Body of pancreas (tissue), 4 donors: ENCODE measurements around the gene LATS2. TPM values are rescaled to one million over a fixed set of nuclear protein-coding genes. Genes with fewer than 3 reads are reported as not detected.
"Not testable (repeated sequence)": the region's sequence is repeated elsewhere in the genome, so short reads cannot be mapped to it uniquely, and the experiment has no call there.

ENCODE experiments used
- ATAC-seq: fragments of 150-250 bp; one replicate; pipeline ENCODE4 v1.9.1; 2016
- DNase-seq, 4 donors: peaks; one replicate each; pipeline ENCODE4 v3.0.0-alpha.2; 2019
- H3K27ac ChIP-seq, 4 donors: fragments of 200-600 bp; sonication (generic); 1 replicate in 3 of 4; 2 replicates in 1 of 4; pipeline versions ENCODE4 v1.5.1 to v1.6.1; 2016 to 2019; ENCODE audit warnings: mild to moderate bottlenecking in 1 of 4, mixed read lengths in 1 of 4, moderate library complexity in 1 of 4
- H3K27me3 ChIP-seq, 2 donors: fragments of 200-600 bp; sonication (generic); one replicate each; pipeline ENCODE4 v1.6.0; 2016; ENCODE audit warnings: mild to moderate bottlenecking in 1 of 2
- H3K36me3 ChIP-seq, 2 donors: fragments of 200-600 bp; sonication (generic); replicated peaks in 1 of 2; 2 replicates each; pipeline ENCODE4 v1.5.1; 2016; ENCODE audit warnings: low read depth in 2 of 2; ENCODE audit not compliant: insufficient read depth in 1 of 2
- H3K4me1 ChIP-seq: fragments of 200-600 bp; sonication (generic); one replicate; pipeline ENCODE4 v1.6.0; 2016
- H3K4me3 ChIP-seq, 2 donors: fragments of 200-600 bp; sonication (generic); 1 replicate in 1 of 2; 2 replicates in 1 of 2; pipeline ENCODE4 v1.5.1; 2016 to 2019
- H3K9me3 ChIP-seq, 3 donors: fragments of 200-600 bp; sonication (generic); 1 replicate in 2 of 3; 2 replicates in 1 of 3; pipeline ENCODE4 v1.5.1; 2016
- CTCF ChIP-seq, 7 experiments: fragments of 450-650 bp in 4 of 7; fragments of 200-600 bp in 3 of 7; sonication (generic) in 3 of 7; IDR thresholded peaks; one replicate each; pipeline ENCODE4 v1.5.1; 2016 to 2019; ENCODE audit warnings: antibody characterized with exemption in 7 of 7
- POLR2A ChIP-seq, 3 donors: fragments of 450-650 bp; IDR thresholded peaks; one replicate each; pipeline ENCODE4 v1.6.1; 2016; ENCODE audit warnings: antibody characterized with exemption in 3 of 3, mild to moderate bottlenecking in 2 of 3
- WGBS, 2 donors: methylation state at CpG; one replicate each; pipeline ENCODE4 v1.1.5; 2017; 5-methylcytosine and 5-hydroxymethylcytosine counted together
- intact Hi-C: fragments of 100-400 bp; cut with DNase I; formaldehyde crosslinking; loops from one replicate; pipeline ENCODE4 v1.15.1; 2023
- total RNA-seq, 2 donors: library from RNA; depleted of rRNA; stranded (reverse); fragments of >200 nt; gene quantifications; one replicate each; pipeline ENCODE4 v1.1.0, GENCODE V29; 2016

Gene LATS2
- total RNA-seq, 2 donors from 2014 or later = 12.2 to 17.5 TPM

- Histone ChIP-seq H3K27ac (no peak overlapping the region), H3K4me3 (no peak overlapping the region), H3K9me3 (no peaks in the 10 kb centered on the region), H3K27me3 (peaks cover 0 to 5% of the 10 kb centered on the region in 2 donors), H3K4me1 (no peaks in the 10 kb centered on the region), H3K36me3 (peaks cover 0 to 5% of the 10 kb centered on the region in 2 donors)
- DNase-seq = no peak
- intact Hi-C loops = no loop called here
- no peak for ATAC-seq
- 56 to 67% methylated on average over 1 of the region's 1 CpG for WGBS, 2 donors
- TF ChIP-seq POLR2A (IDR thresholded peaks at IDR 0.05) (no peak), CTCF (IDR thresholded peaks at IDR 0.05) (no peak)
Observed at GRCh38 chr13:20969182-20969581, 92.2 kb downstream of the LATS2 start.

- Histone ChIP-seq H3K27ac (no peak overlapping the region), H3K4me1 (no peaks in the 10 kb centered on the region), H3K4me3 (no peak overlapping the region), H3K36me3 (peaks cover 0 to 2% of the 10 kb centered on the region in 2 donors), H3K27me3 (peaks cover 0 to 5% of the 10 kb centered on the region in 2 donors), H3K9me3 (no peaks in the 10 kb centered on the region)
- DNase-seq (no peak), ATAC-seq (no peak)
- WGBS, 2 donors = 37 to 46% methylated on average over 2 of the region's 2 CpGs
- TF ChIP-seq POLR2A (IDR thresholded peaks at IDR 0.05) (no peak), CTCF (IDR thresholded peaks at IDR 0.05) (no peak)
- intact Hi-C loops = no loop called here
Observed at GRCh38 chr13:20968745-20969144, 92.6 kb downstream of the LATS2 start.

DNA sequence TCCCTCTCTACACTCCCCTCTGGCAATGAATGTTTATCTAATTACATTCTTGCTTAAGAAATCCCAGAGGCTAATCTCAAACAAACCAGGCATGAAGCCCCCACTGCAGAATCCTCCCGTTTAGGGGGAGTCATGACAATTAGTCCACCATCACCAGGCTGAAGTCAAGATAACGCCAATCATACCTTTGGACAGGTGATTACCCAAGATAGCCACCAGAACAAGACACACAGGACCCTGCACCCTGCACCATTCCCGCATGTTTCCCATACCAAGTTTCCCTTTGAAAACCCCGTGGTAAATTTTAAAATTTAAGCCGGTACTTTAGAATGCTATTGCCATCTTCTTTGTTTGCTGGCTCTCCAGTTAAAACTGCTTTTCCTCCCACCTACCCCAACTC is 94.0 kb downstream of the LATS2 start:
- Histone ChIP-seq H3K4me1 (no peaks in the 10 kb centered on the region), H3K27ac (no peak overlapping the region), H3K27me3 (peaks cover 0 to 5% of the 10 kb centered on the region in 2 donors), H3K4me3 (no peak overlapping the region), H3K9me3 (no peaks in the 10 kb centered on the region), H3K36me3 (no peaks in the 10 kb centered on the region)
- DNase-seq (no peak), ATAC-seq (no peak)
- WGBS, 2 donors = 22 to 36% methylated on average over 5 of the region's 5 CpGs
- intact Hi-C loops = no loop called here
- no peak for TF ChIP-seq POLR2A (IDR thresholded peaks at IDR 0.05)
- TF ChIP-seq CTCF (IDR thresholded peaks at IDR 0.05) = no peak

DNA sequence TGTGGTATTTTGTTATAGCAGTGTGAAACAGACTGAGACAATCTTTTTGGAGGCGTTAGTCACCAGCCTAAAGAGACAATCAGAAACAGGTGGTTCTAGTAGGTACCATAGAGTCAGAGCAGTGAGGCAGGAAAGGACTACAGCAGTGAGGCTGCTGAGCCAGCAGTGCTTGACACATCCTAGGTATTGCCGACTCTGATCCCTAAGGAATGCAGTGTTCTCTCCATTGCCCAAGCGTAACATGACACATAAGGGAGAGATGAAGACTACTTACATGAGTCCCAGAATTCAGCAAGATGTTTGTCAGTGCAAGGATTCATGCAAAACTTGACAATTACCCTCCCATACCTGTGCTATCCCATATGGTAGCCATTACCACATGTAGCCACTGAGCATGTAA is 96.5 kb downstream of the LATS2 start:
- no peak for ATAC-seq
- Histone ChIP-seq H3K27ac (no peak overlapping the region), H3K4me3 (no peak overlapping the region), H3K36me3 (no peaks in the 10 kb centered on the region), H3K4me1 (no peaks in the 10 kb centered on the region), H3K9me3 (no peaks in the 10 kb centered on the region), H3K27me3 (peaks cover 0 to 5% of the 10 kb centered on the region in 2 donors)
- DNase-seq = no peak
- WGBS, 2 donors = 82 to 84% methylated on average over 3 of the region's 3 CpGs
- intact Hi-C loops = no loop called here
- TF ChIP-seq POLR2A (IDR thresholded peaks at IDR 0.05) = no peak

DNA sequence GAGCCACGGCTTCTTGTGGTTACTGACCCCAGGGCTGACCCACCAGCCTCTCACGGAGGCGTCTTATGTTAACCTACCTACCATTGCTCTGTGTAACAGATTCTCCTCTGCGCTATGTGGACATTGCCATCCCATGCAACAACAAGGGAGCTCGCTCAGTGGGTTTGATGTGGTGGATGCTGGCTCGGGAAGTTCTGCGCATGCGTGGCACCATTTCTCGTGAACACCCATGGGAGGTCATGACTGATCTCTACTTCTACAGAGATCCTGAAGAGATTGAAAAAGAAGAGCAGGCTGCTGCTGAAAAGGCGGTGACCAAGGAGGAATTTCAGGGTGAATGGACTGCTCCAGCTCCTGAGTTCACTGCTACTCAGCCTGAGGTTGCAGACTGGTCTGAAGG is 99.7 kb downstream of the LATS2 start:
- ATAC-seq, H3K27me3 ChIP-seq, DNase-seq, H3K9me3 ChIP-seq, H3K27ac ChIP-seq, H3K4me3 ChIP-seq, H3K36me3 ChIP-seq, H3K4me1 ChIP-seq, intact Hi-C loops: not testable (repeated sequence)
- 87 to 89% methylated on average over 5 to 10 of the region's 10 CpGs for WGBS, 2 donors

DNA sequence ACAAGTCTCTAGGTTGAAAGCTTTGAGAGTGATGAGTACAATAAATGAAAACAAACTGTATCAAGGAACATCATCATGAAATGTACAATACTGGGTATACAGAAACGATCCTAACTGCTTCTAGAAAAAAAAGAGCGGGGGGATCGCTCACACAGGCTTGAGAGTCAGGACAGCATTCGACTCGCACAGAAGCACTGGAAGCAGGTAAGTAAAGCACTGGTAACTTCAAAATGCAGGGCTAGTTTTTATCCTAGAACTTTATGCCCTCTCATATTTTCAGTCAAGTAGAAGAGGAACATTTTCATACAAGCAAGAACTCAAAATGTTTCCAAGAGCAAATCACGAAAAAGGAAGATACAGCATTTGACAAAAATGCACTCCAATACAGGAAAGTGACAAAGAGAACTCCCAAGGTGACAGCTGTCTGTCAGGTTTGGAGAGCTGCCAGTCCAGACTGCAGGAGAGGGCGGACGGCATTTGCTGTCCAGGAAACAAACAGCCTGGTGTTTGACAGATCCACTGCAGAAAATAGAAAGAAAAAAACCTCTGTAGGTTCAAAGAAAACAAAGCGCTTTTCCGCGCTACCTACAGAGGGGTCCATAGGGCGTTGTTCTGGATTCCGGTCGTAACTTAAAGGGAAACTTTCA is 100.6 kb downstream of the LATS2 start:
- WGBS, 2 donors = 21 to 31% methylated on average over 14 of the region's 14 CpGs
- TF ChIP-seq POLR2A (IDR thresholded peaks at IDR 0.05) (no peak), CTCF (IDR thresholded peaks at IDR 0.05) (no peak)
- no peak for DNase-seq
- no peaks in the 10 kb centered on the region for H3K27me3 ChIP-seq
- H3K4me1 ChIP-seq = no peaks in the 10 kb centered on the region
- H3K9me3 ChIP-seq = no peaks in the 10 kb centered on the region
- intact Hi-C loops = no loop called here
- no peak overlapping the region for H3K4me3 ChIP-seq
- no peak overlapping the region for H3K27ac ChIP-seq
- no peak for ATAC-seq
- no peaks in the 10 kb centered on the region for H3K36me3 ChIP-seq

DNA sequence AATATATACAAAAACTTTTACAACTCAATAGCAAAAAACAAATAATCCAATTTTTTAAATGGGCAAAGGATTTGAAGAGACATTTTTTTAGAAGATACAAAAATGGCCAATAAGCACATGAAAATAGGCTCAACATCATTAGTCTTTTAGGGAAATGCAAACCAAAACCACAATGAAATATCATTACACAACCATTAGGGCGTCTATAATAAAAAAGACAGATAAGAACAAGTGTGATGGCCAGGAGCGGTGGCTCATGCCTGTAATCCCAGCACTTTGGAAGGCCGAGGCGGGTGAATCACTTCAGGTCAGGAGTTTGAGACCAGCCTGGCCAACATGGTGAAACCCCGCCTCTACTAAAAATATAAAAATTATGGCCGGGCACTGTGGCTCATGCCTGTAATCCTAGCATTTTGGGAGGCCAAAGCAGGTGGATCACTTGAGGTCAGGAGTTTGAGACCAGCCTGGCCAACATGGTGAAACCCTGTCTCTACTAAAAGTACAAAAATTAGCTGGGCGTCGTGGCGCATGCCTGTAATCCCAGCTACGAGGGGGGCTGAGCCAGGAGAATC is 104.3 kb downstream of the LATS2 start:
- H3K36me3 ChIP-seq, H3K27me3 ChIP-seq, H3K27ac ChIP-seq, H3K9me3 ChIP-seq, DNase-seq, H3K4me3 ChIP-seq, ATAC-seq, intact Hi-C loops, H3K4me1 ChIP-seq: not testable (repeated sequence)
- 77% methylated on average over 10 of the region's 10 CpGs for WGBS, 2 donors
